Activated T-cell treated with anti-CD3 and anti-CD28 coated beads for 1 hour (primary cell): ENCODE data around the gene MFSD6.

ENCODE experiments used
- DNase-seq: peaks from one replicate; pipeline ENCODE4 v3.0.0-alpha.2; 2020; ENCODE audit warnings: low read depth

Gene MFSD6

DNA sequence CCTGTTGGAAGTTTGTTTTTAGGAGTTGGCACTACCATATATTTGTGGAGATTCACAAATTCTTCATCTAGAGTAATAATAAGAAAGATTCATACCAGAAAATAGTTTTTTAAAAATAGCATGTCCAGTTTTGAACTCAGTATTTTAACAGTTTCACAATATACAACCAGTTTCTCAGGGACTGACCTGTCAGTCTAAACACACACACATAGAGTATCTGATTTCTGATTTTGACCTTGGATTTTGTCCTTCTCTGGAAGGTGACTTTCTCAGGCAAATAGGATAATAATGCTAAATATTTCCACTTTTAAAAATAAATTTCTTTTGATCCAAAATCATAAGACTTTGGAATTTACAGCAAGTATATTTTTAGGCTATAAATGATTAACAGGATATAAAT is 32.0 kb downstream of the MFSD6 start:
- DNase-seq, result no peak

DNA sequence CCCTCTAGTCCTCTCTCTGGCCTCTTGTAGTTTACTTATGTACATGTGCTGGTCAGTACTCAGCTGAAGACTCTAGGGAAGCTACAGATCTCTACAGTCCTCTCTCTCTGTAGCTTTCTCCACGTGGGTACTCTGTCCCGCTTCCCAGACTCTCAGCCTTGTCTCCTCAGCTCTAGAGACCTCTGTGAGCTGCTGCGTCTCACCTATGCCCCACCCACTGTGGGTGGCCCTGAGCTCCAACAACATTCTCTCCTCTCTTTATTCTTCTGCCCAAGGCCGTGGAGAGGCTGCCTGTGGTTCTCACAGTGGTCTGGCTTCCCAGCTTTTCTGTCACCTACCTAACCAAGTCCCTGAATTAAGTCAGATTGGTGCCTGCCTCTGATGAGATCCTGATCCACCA is 33.4 kb downstream of the MFSD6 start:
- DNase-seq, result no peak

DNA sequence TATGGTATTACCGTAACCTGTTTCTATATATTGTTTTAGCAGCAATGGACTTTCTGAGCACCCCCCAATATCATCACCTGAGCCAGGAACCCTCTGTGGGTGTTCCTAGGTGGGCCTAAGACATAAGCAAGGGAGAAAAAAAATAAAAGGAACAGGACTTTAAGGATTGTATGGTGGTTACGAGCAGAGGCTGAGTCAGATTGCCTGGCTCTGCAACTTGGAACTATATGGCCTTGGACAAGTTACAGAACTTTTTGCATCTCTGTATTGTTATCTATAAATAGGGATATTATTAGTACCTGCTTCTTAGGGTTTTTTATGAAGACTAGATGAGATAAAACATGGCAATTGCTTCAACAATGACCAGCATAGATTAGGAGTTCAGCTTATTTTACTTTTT is 34.9 kb downstream of the MFSD6 start:
- no peak for DNase-seq

DNA sequence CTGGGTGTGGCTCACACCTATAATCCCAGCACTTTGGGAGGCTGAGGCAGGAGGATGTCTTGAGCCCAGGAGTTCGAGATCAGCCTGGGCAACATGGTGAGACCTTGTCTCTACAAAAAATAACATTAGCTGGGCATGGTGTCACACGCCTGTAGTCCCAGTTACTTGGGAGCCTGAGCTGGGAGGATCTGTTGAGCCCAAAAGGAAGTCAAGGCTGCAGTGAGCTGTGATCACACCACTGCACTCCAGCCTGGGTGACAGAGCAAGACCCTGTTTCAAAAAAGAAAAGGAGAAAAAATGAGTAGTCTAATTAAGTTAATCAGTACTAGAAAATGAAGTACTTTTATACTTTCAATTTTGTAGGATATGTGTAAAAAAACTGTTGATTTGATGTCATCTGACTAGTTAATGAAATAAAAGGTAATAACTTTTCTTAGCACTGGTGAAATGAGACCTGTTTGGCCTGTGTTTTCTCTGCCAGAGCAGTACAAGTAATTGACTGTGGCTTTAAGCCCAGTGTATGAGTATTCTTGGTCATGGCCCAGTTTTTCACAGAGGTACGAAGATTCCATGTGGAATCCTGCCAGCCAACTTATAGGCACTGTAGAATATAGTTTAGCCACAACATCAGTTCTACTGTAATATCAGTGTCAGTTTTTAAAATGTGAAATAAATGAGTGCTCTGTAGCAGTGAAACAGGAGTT is 35.8 kb downstream of the MFSD6 start:
- no peak for DNase-seq

DNA sequence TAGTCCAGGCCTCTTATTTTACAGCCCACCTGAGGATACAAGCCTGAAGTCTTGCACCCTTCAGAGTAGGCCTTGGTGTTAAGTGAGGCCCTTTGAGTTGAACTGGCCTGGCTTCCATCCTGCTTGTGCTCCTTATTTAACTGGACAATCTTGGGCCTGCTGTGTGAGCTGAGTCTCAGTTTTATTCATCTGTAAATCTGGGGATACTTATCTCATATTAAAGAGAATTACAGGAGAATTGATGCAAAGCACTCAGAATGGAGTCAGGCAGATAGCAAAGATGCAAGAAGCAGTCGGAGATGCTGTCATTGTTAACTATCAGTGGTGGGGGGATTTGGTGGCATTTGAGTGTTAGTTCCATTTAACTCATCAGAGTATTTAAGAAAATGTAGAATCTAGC is 36.8 kb downstream of the MFSD6 start:
- DNase-seq, result no peak

DNA sequence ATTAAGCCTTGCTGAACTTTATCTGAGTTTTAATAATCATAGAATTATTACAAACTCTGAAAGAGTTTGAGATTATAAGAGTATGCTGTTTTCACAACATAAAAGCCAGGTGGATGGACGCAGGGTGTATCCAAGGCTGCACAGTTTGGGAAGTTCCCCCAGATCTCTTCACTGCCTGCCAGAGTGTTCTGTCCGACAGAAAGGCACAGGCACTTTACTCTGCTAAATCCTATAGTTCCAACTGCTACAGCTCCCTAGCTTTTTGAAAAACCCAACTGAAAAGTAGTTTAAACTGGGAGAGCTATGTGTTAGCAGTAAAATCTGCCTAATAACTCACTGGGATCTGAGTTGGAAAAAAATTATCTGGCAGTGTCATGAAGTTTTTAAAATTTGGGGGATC is 38.0 kb downstream of the MFSD6 start:
- no peak for DNase-seq

DNA sequence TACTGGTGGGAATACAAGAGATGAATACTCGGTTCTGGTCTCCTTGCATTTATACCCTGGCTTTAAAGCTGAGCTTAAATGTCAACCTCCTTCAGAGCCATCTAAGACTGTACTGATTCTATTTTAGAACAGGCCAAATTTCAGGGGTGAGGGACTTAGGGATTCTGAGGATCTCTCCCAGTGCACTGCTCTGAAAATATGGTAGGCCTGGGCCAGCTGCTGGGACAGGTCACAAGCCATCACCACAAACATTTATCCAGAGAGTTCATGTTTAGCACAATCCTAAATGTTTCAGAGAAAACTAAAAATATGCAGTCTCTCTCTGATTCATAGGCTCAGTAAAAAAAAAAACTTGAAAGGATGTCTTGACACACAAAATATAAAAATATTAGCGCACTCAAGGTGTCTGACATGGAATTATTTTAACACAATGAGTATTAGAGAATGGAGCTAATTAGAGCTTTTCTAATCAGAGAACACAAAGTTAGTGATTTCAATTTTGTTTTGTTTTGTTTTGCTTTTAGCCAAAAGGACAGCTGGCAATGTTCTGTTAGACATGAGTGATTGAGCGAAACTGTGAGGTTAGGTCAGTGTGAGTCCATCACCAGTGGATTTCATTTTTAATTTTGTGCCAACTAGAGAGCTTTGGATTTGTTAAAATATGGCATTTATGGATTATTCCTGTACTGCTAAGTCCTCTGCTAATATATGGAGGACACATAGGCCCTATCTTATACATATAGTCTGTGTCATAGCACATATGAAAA is 38.8 kb downstream of the MFSD6 start:
- DNase-seq, result no peak

DNA sequence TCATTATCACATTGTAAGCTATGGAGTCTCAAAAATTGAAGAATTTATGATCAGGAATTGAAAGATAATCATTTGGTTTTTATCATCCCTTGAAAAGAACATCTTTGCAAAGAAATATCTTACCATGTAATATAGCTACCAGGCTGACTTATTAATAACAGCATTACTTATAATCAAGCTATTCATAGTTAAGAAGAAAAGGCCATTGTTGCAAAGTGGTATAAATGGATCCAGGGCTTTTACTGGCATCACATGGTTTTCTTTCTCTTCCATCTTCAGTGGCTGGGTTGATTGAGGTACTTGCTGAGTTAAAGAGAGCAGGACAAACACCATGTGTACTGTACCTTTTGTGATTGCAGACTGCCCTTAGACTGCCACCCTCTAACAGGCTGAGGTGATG is 39.6 kb downstream of the MFSD6 start:
- no peak for DNase-seq

DNA sequence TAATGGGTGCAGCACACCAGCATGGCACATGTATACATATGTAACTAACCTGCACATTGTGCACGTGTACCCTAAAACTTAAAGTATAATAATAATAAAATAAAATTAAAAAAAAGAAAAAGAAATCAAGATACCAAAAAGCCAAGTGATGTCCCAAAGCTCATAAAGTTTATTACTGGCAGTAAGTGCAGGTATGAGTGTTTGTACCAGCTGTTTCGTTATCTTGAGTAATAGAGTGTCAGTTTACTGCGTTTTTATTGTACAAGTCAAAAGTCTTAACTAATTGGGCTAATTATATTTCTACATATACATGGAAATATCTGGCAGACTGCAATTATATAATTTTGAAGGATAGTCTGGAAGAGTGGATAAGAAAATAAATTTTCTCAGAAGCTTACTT is 41.8 kb downstream of the MFSD6 start:
- no peak for DNase-seq

DNA sequence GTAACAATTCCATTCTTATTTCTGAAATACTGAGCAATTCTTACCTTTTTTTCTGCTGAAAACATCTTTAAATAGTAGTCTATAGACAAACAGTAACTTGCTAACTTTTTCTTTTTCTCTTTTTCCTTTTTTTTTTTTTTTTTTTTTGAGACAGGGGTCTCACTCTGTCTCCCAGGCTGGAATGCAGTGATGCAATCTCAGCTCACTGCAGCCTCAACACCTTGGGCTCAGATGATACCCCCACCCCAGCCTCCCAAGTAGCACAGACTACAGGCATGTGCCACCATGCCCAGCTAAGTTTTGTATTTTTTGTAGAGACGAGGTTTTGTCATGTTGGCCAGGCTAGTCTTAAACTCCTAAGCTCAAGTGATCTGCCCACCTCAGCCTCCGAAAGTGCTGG is 42.2 kb downstream of the MFSD6 start:
- DNase-seq, result no peak

DNA sequence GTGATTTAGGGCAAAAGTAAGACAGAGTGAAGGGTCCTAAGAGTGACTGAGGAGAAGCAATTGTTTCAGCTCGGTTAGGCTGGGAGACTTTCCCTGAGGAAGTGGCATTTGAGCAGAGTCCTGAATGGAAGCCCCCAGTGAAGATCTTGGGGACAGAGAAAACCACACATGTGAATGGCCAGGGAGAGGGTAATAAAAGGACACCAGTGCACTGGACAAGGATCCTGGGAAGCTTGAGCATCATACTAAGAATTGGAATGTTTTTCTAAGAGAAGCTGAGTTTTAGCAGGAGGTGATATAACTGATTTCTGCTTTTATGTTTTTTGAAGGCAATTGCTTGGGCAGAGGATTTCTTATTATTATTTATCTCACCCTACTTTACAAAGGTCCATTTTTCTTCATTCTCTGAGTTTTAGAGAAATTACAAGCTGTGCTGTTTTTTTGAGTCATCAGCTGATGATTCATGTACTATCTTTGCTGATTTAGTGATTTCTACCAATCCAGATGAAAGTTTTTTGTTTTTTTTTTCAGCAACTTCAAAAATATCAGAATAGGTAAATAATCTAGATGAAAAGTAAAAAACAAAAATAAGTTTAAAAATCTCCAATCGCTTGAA is 43.5 kb downstream of the MFSD6 start:
- DNase-seq, result no peak

DNA sequence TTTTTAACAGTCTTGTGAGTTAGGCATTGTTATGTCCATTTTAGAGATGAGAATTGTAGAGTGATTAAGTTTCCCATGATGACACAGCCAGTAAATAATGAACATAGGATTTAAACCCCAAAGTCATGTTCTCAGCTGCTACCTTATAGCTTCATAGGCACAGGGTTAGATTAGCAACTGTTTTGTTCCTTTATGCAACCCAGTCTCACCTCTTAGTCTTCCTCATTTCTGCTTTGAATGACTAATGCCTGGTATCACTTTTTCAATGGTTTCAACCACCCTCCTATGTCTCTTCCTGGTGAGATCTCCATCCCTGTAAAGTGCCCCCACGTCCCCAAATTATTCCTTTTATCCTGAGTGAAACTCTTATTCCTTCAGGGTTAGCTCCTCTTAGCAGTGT is 44.3 kb downstream of the MFSD6 start:
- no peak for DNase-seq

DNA sequence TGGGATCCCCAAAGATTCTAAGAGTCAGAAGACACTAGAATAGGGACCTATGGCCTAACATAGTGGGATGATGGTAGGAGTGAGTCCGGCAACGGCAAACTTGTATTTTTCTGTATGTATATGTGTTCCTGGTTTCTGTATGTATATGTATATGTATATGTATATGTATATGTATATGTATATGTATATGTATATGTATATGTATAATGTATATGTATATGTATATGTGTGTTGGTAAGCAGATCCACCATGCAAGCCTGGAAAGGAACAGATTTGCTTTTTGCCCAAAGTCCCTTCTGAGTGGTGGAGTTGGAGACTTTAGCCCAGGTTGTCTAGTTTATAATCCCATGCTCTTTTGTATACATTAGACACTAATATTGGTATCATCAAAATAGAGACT is 46.6 kb downstream of the MFSD6 start:
- no peak for DNase-seq

DNA sequence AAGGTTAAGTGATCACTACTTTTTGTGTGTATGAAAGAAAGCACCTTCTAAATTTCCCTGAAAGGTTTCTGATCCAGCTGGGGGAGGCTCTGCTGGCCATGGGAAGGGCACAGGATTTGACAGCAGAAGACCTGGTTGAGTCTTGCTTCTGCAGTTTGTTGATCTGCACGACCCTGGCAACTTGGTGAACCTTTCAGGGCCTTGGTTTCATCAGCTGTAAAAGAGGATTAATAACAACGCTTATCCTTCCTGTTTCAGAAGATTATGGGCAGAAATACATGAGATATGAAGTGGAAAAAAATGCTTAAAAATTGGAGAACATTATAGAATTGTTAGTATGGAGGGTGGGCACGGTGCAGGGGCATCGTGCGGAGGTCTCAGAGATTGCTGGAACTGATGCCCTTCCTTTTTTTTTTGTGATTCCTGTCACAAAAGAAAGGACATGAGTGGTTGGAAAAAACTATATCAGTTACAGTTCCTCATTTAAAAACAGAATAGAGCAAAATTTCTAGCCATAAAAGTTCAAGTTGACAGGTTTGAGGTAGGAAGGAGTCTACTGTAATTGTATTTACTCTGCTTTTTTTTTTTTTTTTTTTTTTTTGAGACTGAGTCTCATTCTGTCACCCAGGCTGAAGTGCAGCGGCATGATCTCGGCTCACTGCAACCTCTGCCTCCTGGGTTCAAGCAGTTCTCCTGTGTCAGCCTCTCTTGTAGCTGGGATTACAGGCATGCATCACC is 47.4 kb downstream of the MFSD6 start:
- DNase-seq, result no peak

DNA sequence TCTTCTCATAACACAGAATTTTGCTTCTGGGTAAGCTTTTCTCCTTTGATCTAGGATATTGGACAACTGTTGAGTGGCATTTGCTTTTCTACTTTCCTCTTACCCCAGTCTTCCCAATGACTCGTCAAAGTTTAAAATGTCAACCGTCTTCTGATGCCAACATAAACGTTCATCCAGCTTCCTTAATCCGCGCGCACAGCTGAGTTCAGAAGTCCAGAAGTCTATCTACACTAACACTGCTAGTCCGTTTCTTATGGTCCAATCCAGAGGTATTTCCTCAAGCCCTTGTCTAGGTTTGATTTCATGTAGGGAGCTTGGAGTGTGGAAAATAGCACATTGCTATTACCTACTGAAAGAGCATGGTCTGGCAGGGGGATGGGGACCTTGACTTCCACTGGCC is 48.7 kb downstream of the MFSD6 start:
- no peak for DNase-seq

DNA sequence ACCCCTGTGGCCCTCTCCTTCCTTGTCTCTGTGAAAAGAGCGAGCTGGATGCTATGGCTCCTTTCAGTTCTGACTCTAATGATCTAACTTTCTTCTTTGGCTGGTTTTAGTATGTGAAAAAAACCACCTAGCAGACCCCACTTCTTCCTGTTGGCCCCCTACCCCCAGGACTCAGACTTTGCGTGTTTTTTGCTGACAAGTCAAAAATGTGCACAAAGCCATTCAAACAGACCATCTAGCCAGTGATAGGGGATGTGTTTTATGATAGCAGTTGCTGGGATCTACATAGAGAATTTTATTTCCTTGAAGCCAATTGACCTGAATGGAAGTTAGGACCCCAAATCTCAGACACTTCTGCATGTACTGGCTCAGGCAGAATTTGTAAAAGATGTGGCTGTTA is 49.1 kb downstream of the MFSD6 start:
- no peak for DNase-seq

DNA sequence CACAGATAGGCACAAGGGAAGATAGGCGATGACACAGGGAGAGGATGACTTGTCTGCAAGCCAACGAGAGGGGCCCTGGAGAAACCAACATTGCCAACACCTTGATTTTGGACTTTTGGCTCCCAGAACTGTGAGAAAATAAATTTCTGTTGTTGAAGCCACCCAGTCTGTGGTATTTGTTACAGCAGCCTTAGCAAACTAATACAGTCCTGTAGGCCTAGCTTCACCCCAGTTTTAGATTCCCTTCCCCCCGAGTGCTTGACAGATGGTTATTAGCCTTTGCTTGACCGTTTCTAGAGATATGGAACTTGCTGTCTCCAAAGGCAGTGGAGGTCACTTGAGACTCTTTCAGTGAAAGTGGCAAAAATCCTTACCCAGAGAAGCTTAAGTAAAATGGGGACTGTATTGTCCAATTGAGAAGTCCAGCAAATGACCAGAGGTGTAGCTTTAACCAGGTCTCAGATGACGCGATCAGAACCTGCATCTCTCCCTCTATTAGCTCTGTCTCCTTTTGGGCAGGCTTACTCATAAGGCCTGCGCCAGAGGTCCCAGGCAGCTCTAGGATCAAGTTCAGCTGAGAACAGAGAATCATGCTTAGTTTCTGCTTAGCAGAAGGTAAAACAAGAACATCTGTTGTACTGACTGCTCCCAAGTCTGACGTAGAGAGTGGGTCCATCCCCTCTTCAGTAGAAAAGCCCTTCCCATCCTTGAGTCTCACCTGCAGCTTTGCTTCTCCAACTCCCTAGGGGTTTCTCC is 50.4 kb downstream of the MFSD6 start:
- DNase-seq, result no peak

DNA sequence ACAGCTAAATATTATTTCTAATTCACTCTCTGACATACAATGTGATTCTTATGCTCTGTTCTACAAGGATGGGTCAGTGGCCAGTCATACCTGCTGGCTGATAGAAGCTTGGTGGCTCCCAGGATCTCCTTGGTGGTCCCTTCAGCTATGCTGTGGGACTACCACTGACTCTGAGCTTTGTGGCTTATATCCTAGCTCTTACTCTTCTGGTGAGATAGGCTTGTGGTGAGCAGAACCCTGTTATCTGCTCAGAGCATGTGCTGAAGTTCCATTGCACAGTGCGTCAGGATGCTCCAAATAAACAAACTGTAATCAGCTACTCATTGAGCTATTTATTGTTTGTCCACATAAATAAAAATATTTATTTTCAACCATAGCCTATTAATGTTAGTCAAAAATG is 51.7 kb downstream of the MFSD6 start:
- no peak for DNase-seq

DNA sequence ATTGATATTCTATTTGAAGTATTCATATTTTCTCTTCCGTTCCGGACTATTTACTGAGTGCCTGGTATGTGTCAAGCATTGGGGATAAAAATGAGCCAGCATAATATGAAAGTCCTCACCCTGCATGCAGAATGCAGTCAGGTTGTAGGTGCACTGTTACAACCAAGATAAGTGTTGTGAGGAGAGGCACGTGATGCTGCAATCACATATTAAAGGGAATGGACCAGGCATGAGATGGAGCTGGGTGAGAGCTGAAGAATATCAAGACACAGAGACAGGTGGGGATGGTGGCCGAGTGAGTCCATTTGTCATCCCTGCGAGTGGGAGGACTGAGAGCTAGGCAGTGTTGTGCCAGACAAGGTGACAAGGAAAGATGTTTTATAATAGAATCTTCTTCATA is 52.3 kb downstream of the MFSD6 start:
- no peak for DNase-seq

DNA sequence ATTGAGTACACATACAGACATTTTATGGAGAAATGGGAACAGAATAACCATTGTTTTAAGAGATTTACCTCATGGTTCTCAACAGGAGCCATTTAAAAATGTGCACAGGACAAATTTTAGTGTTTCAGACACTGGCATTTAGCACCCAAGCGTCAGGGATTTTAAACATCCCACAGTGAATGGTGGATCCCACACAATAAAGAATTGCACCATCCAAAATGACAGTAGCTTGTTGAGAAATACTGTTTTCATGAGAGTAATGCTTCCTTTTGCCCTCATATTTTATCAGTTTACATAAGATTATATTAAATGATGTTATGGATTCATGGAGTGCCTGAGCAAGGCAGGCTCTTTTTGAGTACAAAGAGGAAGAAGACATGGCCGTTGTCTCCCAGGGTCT is 54.0 kb downstream of the MFSD6 start:
- DNase-seq, result no peak

DNA sequence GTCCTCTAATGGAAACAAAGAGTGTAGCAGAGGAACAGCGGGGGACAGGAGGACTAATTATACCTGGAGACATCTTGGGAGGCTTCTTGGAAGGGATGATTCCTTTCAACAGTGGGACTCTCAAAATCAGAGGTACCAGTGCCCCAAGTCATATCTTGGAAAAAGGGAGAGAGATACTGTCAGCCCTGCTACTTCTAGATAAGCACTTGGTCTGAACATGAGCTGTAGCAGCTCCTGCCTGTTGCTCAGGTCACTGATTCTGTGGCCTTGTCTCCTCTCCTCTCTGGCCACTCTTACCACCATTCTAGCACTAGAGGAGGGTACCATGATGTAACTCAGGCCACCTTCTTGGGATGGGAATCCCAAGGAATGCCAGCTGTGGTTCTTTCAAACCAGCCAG is 54.5 kb downstream of the MFSD6 start:
- DNase-seq, result no peak

DNA sequence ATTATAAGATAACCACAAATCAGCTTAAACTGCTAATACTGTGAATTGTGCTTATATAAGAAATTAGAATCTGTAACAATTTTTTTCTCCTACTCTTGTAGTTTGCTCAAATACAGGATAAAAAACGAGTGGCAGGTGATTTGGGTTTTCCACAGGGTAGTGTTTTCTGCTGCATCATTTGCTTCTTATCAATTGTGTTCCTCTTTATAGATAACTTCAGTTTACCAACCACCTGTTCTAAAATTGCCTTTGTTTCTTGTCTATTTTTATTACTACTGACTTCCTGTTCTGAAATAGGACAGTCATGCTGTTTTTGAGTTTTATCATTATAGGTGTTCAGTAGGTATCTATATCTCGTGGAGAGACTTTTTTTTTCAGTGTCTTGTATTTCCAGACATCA is 56.9 kb downstream of the MFSD6 start:
- DNase-seq, result no peak
